ENCODE measurements around the gene QPRT.
"Not testable (repeated sequence)": the region's sequence is repeated elsewhere in the genome, so short reads cannot be mapped to it uniquely, and the experiment has no call there.

QPRT gene

DNA sequence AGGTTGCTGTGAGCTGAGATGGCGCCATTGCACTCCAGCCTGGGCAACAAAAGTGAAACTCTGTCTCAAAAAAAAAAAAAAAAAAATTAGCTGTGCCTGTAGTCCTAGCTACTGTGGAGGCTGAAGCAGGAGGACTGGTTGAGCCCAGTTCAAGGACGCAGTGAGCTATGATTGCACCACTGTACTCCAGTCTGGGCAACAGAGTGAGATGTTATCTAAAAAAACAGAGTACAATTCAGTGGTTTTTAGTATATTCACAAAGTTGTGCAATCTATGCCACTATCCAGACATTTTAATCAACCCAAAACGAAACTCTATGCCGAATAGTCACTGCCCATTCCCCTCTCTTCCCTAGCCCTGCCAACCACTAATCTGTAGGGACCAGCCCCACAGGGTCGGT lies 41.7 kb downstream of the QPRT start:
- no peak for DNase-seq

DNA sequence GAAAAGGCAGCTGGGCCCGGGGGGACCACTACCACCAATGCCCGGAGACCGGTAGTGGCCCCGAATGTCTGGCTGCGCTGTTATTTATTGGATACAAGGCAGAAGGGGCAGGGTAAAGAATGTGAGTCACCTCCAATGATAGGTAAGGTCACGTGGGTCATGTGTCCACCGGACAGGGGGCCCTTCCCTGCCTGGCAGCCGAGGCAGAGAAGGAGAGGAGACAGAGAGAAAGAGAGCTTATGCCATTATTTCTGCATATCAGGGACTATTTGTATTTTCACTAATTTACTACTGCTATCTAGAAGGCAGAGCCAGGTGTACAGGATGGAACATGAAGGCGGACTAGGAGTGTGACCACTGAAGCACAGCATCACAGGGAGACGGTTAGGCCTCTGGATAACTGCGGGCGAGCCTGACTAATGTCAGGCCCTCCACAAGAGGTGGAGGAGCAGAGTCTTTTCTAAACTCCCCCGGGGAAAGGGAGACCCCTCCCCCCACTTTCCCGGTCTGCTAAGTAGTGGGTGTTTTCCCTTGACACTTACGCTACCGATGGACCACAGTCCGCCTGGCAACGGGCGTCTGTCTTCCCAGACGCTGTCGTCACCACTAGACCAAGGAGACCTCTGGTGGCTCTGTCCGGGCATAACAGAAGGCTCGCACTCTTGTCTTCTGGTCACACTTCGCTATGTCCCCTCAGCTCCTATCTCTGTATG lies 42.3 kb downstream of the QPRT start:
- not testable (repeated sequence) for DNase-seq

GRCh38 chr16:29726845-29727377 lies 47.9 kb downstream of the QPRT start:
- no peak for DNase-seq

DNA sequence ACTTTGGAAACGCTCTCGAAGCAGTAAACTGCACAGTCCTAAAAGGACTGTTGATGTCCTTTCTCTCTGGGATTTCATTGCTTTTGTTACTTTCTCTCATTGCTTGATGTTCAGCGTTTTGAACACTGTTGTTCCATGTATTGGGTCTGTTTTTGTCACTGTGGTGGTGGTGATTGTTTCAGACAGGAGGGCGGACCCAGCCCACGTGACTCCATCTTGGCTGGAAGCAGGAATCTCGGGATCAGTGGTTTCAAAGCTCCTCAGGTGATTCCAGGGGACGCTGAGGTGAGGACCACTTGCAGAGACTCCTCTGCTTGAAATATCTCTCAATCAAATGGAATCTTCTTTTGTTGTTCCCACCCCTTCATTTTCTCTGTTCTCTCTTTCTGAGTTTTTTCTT lies 48.5 kb downstream of the QPRT start:
- DNase-seq = no peak

- no peak for DNase-seq
These were observed 50.1 kb downstream of the QPRT start for GRCh38 chr16:29729116-29729521.

DNA sequence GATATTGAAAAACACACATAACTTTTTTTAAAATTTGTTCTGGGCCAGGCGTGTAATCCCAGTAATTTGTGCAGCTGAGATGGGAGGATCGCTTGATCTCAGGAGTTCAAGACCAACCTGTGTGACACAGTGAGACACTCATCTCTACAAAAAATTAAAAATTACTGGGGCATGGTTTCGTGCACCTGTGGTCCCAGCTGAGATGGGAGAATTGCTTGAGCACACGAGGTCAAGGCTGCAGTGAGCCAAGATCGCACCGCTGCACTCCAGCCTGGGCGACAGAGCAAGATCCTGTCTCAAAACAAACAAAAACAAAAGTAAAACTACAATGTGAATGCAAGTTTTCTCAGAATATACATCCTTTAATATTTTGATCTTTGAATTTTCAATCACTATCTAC lies 51.7 kb downstream of the QPRT start:
- no peak for DNase-seq

DNA sequence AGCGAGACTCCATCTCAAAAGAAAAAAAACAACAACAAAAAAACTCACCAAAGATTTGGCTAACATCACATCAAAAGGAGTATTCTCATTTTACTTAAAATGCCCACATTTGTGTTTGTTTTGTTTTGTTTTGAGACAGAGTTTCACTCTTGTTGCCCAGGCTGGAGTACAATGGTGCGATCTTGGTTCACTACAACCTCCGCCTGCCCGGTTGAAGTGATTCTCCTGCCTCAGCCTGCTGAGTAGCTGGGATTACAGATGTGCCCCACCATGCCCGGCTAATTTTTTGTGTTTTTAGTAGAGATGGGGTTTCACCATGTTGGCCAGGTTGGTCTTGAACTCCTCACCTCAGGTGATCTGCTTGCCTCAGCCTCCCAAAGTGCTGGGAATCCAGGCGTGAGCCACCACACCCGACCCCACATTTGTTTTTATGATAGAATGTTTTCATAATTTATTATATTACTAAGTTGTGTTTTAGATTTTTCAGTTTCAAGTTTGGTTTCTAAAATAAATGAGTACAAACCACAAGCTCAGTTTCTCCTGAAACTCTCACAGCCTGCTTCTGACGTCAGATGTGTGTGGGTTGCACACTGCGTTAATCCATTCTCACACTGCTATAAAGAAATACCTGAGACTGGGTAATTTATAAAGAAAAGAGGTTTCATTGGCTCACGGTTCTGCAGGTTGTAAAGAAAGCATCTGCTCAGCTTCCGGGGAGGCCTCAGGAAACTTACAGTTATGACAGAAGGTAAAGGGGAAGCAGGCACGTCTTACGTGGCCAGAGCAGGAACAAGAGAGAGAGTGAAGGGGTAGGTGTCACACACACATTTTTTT lies 53.0 kb downstream of the QPRT start:
- DNase-seq = peak; percentile 43

DNA sequence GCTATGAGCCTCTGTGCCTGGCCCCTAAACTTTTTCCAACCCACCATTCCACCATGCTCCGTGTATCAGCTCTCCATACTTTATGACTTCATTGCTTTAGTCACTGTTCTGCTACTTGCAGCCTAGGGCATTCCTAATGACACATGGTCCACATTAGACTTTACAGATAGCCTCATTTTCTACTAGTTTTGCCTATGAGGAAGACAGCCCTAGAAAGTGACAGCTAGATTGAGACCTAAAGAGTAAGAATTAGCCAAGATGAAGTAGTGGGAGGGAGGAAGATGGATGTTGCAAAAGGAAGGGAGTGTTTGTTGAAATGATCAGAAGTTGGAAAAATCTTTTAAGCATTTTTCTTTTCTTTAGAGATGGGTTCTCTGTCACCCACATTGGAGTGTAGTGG lies 55.8 kb downstream of the QPRT start:
- no peak for DNase-seq

DNA sequence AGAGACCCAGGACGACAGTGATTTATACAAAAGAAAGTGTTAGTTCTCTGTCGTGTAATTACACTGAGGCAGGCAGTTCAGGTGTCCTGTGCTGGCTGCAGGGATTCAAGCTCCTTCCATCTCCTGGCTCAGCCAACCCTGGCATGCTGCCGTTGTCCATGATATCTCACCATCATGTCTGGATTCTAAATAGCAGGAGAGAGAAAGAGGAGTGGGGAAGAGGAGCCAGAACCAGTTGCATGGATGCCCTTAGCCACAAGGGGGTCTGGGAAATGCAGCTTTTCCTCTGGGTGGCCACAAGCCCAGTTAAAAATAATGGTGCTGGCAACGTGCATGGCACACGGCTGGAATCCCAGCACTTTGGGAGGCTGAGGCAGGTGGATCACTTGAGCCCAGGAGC lies 57.1 kb downstream of the QPRT start:
- no peak for DNase-seq

DNA sequence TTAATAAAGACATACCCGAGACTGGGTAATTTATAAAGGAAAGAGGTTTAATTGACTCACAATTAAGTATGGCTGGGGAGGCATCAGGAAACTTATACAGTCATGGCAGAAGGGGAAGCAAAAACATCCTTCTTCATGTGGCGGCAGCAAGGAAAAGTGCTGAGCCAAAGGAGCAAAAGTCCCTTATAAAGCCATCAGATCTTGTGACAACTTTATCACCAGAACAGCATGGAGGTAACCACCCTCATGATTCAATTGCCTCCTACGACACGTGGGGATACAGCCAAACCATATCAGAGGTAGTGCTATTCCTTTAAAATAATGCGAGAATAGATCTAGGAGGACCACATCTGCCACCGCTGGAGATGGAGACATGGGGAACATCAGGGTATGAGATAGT lies 57.8 kb downstream of the QPRT start:
- DNase-seq = no peak

DNA sequence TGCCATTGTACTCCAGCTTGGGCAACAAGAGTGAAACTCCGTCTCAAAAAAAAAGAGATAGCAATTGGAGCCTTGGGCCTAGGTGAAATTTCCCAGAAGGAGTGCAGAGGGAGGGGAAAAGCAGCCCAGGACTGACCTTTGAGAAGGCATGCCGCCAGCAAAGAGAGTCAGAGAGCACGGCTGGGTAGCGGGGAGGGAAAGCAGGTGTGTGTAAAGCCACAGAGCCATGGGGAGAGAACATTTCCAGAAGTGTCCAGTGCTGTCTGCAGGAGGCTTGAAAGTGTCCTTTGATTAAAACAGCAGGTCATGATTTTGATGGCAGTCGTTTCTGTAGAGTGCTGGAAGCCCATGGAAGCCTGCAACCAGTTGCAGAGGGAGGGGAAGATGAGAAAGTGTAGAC lies 58.7 kb downstream of the QPRT start:
- DNase-seq = no peak

GRCh38 chr16:29738514-29738913 lies 59.5 kb downstream of the QPRT start:
- no peak for DNase-seq

DNA sequence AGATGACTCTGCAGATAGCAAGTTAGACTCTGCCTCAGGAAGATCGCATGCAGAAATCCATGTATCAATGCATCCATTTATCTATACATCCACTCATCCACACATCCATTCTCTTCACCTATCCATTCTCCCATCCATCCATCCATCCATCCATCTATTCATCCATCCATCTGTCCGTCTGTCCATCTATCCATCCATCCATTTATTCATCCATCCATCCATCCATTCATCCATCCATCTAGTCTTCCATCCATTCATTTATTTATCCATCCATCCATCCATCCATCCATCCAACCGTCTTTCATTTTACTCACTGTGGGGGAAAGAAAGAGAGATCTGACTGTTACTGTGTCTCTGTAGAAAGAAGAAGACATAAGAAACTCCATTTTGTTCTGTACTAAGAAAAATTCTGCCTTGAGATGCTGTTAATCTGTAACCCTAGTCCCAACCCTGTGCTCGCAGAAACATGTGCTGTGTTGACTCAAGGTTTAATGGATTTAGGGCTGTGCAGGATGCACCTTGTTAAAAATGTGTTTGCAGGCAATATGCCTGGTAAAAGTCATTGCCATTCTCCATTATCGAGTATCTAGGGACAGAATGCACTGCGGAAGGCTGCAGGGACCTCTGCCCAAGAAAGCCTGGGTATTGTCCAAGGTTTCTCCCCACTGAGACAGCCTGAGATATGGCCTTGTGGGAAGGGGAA lies 61.1 kb downstream of the QPRT start:
- not testable (repeated sequence) for DNase-seq

GRCh38 chr16:29740630-29741015 lies 61.6 kb downstream of the QPRT start:
- not testable (repeated sequence) for DNase-seq

DNA sequence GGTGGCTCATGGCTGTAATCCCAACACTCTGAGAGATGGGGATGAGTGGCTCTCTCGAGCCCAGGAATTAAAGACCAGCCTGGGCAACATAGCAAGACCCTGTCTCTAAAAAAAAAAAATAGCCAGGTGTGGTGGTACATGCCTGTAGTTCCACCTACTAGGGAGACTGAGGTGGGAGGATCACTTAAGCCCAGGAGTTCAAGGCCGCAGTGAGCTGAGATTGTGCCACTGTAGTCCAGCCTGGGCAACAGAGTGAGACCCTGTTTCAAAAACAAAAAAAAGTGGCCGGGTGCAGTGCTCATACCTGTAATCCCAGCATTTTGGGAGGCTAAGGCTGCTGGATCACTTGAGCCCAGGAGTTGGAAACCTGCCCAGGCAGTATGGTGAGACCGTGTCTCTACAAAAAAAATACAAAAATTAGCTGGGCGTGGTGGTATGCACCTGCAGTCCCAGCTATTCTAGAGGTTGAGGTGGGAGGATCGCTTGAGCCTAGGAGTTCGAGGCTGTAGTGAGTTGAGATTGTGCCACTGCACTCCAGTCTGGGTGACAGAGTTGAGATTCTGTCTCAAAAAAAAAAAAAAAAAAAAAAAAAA lies 63.8 kb downstream of the QPRT start:
- no peak for DNase-seq

DNA sequence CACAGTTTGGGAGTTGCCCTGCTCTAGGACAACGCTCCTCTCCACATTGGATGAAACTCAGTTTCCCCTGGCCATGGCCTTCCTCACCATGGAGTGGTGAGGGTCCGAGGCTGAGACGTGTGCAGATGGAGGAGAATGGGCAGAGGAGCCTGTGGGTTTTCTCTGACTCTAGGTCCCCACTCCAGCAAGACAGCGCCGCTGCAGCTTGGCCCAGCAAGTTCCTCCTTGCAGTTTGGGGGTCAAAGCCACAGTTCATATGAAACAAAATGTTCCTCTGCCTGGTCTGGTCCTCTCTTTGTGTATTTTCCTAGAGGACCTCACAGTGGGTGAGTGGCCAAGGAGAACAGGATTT lies 64.5 kb downstream of the QPRT start:
- no peak for DNase-seq

DNA sequence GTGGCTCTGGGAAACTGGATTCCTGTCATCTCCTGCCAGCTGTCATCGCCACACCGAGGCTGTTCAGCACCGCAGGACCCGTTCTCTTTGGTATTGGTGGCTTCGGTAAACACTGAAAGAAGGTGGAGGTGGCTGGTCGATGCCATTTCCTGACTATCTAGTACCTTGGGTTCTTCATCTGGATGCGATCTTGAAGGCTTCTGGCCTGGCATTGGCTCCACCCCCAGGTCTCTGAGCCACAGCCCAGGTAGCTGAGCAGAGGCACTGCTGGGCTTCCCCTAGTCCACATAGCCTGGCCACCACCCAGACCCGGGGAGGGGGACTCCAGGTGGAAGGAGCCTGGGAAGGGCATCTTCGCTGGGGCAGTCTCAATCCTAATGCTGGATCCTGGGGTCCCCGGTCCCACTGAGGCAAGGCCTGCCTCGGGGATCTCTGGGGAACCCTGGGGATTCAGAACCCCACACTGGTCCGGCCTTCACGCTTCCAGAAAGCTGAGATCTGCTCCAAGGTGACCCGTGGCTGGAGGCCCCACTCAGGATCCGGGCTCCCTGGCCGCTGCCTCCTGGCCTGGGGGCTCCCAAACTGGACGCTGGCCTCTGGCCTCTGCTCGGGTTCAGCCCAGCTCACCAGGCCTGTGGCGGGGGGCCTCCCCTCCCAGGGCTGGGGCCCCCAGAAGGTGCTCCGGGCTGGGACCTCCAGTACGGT lies 65.0 kb downstream of the QPRT start:
- DNase-seq = peak; percentile 44

DNA sequence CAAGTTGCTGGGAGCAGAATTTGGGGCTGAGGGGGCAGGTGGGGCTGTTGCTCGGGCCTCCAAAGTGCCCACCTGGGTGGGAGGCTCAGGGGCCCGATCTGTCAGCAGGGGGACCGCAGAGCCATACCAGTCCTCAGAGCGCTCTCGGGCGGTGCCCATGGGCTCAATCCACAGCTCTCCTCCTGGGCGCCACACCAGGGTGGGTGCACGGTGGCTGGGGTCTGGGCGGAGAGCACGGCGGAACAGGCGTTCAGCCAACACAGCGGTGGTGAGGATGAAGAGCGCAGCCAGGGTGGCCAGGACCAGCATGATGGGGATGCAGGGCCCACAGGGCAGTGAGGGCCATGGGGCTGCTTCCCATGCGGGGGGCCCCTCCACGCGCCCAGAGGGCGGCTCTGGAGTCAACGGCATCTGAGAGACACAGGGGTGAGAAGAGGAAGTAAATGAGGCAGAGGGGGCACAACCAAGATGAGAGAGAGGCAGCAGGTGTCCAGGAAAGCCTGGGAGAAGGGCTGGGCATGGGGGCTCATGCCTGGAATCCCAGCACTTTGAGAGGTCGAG lies 65.6 kb downstream of the QPRT start:
- DNase-seq = no peak

DNA sequence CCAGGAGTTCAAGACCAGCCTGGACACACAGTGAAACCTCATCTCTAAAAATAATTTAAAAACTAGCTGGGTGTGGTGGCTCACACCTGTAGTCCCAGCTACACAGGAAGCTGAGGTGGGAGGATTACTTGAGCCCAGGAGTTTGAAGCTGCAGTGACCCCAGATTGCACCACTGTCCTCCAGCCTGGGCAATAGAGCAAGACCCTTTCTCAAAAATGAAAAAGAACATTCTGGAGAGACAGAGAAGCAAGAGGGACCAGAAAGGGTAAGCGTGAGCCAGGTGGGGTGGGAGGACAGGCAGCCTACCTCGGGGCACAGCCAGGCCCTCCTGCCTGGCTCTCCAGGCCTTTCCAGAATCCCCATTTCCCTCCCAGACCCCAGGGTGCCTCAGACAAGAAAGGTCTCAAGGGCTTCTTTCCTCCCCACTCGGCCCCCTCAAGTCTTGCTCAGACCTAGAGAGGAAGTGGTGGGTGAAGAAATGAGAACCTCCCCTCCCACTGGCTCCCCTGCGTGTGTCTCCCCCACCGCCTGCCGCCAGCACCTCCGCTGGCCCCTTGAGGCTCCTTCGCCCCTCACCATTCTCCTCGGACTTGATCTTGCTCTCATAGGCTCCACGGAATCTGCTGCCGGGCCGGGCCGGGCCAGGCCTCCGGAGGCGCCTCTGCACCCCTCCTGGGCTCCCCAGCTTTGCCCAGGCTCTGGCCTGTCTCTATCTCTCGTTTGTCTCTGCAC lies 66.3 kb downstream of the QPRT start:
- peak; percentile 52 for DNase-seq

DNA sequence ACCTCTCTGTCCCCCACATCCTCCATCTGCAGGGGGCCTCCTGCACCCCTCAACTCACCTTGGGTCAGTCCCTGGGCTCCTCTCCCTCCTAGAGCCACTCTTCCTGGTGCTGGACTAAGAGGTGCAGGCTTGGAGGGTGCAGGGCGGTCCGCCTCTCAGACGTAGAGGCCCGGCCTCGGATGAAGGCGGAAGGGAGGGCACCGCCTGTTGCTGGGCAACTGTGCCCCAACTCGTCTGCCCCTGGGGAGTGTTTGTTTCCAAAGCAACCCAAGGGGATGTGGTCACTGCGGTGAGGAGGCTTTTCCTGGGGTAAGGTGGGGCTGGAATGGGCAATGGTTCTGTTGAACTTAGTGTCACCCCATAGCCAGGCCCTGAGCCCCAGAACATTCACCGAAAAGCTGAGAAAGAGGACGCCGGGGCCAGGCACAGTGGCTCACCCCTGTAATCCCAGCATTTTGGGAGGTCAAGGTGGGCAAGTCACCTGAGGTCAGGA lies 66.9 kb downstream of the QPRT start, which contains the start of gene C16orf54:
C16orf54 (minus strand) TSS at position 138 of the 493 bp plus-strand sequence. CDS start 1,039 bp downstream, outside the sequence.
- peak; percentile 78 for DNase-seq

DNA sequence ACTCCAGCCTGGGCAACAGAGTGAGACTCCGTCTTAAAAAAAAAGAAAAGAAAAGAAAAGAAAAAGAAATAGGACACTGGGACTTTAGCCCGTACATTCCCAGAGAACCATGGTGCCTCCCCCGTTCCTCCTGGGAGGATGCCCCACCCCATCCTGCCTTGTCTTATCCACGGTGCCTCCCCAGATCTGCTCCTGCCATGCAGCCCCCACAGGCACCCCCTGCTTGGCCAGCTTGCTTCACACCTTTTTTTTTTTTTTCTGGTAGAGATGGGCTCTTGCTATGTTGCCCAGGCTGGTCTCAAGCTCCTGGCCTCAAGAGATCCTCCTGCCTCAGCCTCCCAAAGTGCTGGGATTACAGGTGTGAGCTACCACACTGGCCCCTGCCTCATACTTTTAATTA lies 67.5 kb downstream of the QPRT start:
- DNase-seq = not testable (repeated sequence)

Measured in activated CD4-positive, CD25-positive, alpha-beta regulatory T cell treated with anti-CD3 and anti-CD28 coated beads, Interleukin-2, amount 50 U/mL, for 72 hours (primary cell).